LNCAP (cell line): ENCODE measurements around the gene TM7SF2.

Experiments
- CTCF ChIP-seq: fragments of 450-650 bp; IDR thresholded peaks from 2 replicates; pipeline ENCODE4 v1.5.1; 2017; ENCODE audit warnings: mild to moderate bottlenecking

TM7SF2 gene

GRCh38 chr11:65117206-65118096, 5.8 kb downstream of the TM7SF2 start, which contains the start of gene ZNHIT2:
Gene ZNHIT2 (minus strand): TSS chr11:65117701. CDS start chr11:65117653, 48 bp downstream.
- peak; percentile 94 for TF ChIP-seq CTCF

- peak; percentile 18; the same call in 1 of the 2 replicates for TF ChIP-seq CTCF
These were observed 6.6 kb downstream of the TM7SF2 start for GRCh38 chr11:65118097-65118837.

- no peak for TF ChIP-seq CTCF
These were observed 8.0 kb downstream of the TM7SF2 start for GRCh38 chr11:65119670-65119995.

- TF ChIP-seq CTCF: no peak
These were observed 9.2 kb downstream of the TM7SF2 start for GRCh38 chr11:65120831-65121230.

- TF ChIP-seq CTCF: no peak
These were observed 9.8 kb downstream of the TM7SF2 start for GRCh38 chr11:65121447-65121864.

GRCh38 chr11:65121865-65122696, 10.4 kb downstream of the TM7SF2 start, which contains the start of the genes FAU and MRPL49:
Gene FAU (minus strand): TSS chr11:65122134. CDS start chr11:65121813, 321 bp downstream.
Gene MRPL49 (plus strand): TSS chr11:65122321. CDS start chr11:65122347, 26 bp downstream.
- TF ChIP-seq CTCF: no peak
